Left ventricle myocardium inferior (tissue), 1 donor: ENCODE measurements around the gene PTEN. TPM values are rescaled to one million over a fixed set of nuclear protein-coding genes. Genes with fewer than 3 reads are reported as not detected.

ENCODE experiments used
- DNase-seq: peaks from one replicate; pipeline ENCODE4 v3.0.0-alpha.2; 2020
- H3K27ac ChIP-seq: fragments of 200-600 bp; replicated peaks from 2 replicates; pipeline ENCODE4 v1.8.0; 2021
- H3K27me3 ChIP-seq: fragments of 200-600 bp; 2 replicates; pipeline ENCODE4 v1.8.0; 2021; ENCODE audit warnings: low read depth
- H3K36me3 ChIP-seq: fragments of 200-600 bp; 2 replicates; pipeline ENCODE4 v1.8.0; 2021
- H3K4me1 ChIP-seq: fragments of 200-600 bp; 2 replicates; pipeline ENCODE4 v1.8.0; 2021
- H3K4me3 ChIP-seq: fragments of 200-600 bp; 2 replicates; pipeline ENCODE4 v1.8.0; 2021; ENCODE audit warnings: mild to moderate bottlenecking, moderate library complexity
- H3K9me3 ChIP-seq: fragments of 200-600 bp; replicated peaks from 2 replicates; pipeline ENCODE4 v1.8.0; 2021
- intact Hi-C: fragments of 100-400 bp; cut with micrococcal nuclease; formaldehyde crosslinking; loops from one replicate; pipeline ENCODE4 v1.11.0; 2022
- total RNA-seq: library from RNA; stranded (reverse); fragmentation: NEBNext Ultra II Directional; extraction: Animal tissue kit (Norgen Biotek cat#: 25700); gene quantifications from one replicate; pipeline ENCODE4 v1.2.1, GENCODE V29; 2021
- TF ChIP-seq, protein P1 (sequence below): fragments of 200-600 bp; IDR thresholded peaks from 2 replicates; pipeline ENCODE4 v1.8.0; 2021; ENCODE audit warnings: antibody characterized with exemption, mild to moderate bottlenecking, borderline replicate concordance
- donor health status: DM: no; HTN: yes; CAD: no; lungs with severe emphysema.

Gene PTEN
- total RNA-seq, 1 donor from 2014 or later: 49.9 TPM

DNA sequence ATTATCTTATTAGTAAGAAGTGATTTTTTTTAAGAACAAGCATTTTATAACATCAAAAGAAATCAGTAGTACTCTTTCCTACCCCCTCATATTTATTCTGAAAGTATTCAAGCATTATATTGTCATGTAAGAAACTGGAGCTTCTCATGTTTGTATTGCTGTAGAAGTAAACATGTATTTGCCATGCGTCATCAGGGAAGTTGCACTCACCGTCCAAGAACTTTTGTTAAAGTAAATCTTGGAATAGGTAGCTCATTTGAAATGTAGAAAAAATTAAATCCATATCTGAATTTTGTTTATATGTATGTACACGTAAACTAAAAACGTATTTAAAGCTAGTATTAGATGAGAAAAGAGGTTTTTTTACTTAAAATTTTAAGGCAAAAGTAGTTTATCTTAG lies 96.8 kb downstream of the PTEN start:
- no peak for DNase-seq
- H3K27me3 ChIP-seq: no peaks in the 10 kb centered on the region
- intact Hi-C loops: no loop called here
- no peak overlapping the region for H3K4me3 ChIP-seq
- peaks cover 48% of the 10 kb centered on the region for H3K36me3 ChIP-seq
- TF ChIP-seq, protein P1, sequence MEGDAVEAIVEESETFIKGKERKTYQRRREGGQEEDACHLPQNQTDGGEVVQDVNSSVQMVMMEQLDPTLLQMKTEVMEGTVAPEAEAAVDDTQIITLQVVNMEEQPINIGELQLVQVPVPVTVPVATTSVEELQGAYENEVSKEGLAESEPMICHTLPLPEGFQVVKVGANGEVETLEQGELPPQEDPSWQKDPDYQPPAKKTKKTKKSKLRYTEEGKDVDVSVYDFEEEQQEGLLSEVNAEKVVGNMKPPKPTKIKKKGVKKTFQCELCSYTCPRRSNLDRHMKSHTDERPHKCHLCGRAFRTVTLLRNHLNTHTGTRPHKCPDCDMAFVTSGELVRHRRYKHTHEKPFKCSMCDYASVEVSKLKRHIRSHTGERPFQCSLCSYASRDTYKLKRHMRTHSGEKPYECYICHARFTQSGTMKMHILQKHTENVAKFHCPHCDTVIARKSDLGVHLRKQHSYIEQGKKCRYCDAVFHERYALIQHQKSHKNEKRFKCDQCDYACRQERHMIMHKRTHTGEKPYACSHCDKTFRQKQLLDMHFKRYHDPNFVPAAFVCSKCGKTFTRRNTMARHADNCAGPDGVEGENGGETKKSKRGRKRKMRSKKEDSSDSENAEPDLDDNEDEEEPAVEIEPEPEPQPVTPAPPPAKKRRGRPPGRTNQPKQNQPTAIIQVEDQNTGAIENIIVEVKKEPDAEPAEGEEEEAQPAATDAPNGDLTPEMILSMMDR: no peak
- H3K9me3 ChIP-seq: no peaks in the 10 kb centered on the region
- H3K27ac ChIP-seq: no peak overlapping the region
- H3K4me1 ChIP-seq: peaks cover 26% of the 10 kb centered on the region

DNA sequence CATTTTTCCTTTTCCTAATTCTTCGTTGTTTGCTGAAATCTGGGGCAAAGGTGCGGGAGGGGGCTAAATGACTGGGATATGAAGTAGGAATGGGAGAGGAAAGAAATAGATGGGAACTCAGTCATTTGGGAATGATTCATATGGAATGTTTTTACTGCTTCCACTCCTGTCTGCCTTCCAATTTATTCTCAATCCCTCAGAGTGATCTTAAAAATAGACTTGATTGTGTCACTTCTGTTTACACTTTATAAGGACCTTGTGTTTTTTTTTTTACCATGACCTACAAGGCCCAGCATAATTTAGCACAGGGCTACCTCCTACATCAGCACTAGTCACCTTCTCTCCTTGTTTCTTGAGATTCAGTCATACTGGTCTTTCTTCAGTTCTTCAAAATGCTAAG lies 97.9 kb downstream of the PTEN start:
- Histone ChIP-seq H3K36me3 (peaks cover 45% of the 10 kb centered on the region), H3K27me3 (no peaks in the 10 kb centered on the region), H3K4me1 (peaks cover 19% of the 10 kb centered on the region), H3K9me3 (no peaks in the 10 kb centered on the region), H3K27ac (peak overlapping the region; percentile 39), H3K4me3 (no peak overlapping the region)
- no peak for DNase-seq
- intact Hi-C loops: no loop called here
- TF ChIP-seq, protein P1: no peak

DNA sequence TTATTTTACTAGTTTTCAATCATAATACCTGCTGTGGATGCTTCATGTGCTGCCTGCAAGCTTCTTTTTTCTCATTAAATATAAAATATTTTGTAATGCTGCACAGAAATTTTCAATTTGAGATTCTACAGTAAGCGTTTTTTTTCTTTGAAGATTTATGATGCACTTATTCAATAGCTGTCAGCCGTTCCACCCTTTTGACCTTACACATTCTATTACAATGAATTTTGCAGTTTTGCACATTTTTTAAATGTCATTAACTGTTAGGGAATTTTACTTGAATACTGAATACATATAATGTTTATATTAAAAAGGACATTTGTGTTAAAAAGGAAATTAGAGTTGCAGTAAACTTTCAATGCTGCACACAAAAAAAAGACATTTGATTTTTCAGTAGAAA lies 103.0 kb downstream of the PTEN start:
- no peak for DNase-seq
- H3K4me1 ChIP-seq: peaks cover 12% of the 10 kb centered on the region
- peaks cover 24% of the 10 kb centered on the region for H3K36me3 ChIP-seq
- TF ChIP-seq, protein P1: no peak
- no peaks in the 10 kb centered on the region for H3K27me3 ChIP-seq
- H3K9me3 ChIP-seq: no peaks in the 10 kb centered on the region
- no peak overlapping the region for H3K4me3 ChIP-seq
- no peak overlapping the region for H3K27ac ChIP-seq
- intact Hi-C loops: no loop called here

DNA sequence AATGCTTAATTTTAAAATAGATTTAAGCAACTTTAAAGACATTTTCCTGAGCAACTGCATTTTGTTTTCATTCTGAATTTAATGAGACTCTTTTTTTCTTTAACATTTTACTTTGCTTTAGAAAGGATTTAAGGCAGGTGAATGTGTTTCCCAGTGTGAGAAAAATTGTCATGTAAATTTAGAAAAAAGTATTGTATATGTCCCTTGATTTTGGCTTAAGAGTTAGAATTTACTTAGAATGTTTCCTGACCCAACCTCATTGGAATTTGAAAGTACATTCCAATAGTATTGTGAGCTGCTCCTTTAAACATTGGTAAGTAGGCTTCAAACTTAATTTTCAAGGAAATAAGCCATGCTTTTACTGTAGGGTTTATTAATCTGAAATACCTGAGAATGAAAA lies 110.2 kb downstream of the PTEN start:
- Histone ChIP-seq H3K4me1 (peaks cover 9% of the 10 kb centered on the region), H3K9me3 (no peaks in the 10 kb centered on the region), H3K36me3 (no peaks in the 10 kb centered on the region), H3K27ac (no peak overlapping the region), H3K4me3 (no peak overlapping the region), H3K27me3 (no peaks in the 10 kb centered on the region)
- TF ChIP-seq, protein P1: no peak
- intact Hi-C loops: no loop called here
- DNase-seq: no peak

DNA sequence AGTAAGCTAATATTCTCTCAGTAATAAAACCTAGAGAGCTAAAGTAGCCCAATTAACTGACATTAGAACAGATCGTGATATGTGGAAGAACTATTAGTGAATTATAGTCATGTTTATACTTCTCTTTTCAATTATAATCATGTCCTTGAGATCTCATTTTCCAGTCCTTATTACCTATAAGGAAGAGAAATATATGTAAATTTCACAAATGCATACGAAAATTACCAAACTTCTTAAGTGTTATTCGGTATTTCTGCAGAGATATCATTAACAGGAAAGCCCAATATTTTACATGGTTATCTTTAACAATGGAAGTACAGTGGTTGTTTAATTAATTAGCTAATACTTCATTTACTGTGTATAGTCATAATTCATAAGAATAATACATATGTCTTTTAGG lies 110.7 kb downstream of the PTEN start:
- Histone ChIP-seq H3K9me3 (no peaks in the 10 kb centered on the region), H3K27me3 (no peaks in the 10 kb centered on the region), H3K4me1 (peaks cover 9% of the 10 kb centered on the region), H3K36me3 (no peaks in the 10 kb centered on the region), H3K27ac (no peak overlapping the region), H3K4me3 (no peak overlapping the region)
- TF ChIP-seq, protein P1: no peak
- intact Hi-C loops: no loop called here
- no peak for DNase-seq

DNA sequence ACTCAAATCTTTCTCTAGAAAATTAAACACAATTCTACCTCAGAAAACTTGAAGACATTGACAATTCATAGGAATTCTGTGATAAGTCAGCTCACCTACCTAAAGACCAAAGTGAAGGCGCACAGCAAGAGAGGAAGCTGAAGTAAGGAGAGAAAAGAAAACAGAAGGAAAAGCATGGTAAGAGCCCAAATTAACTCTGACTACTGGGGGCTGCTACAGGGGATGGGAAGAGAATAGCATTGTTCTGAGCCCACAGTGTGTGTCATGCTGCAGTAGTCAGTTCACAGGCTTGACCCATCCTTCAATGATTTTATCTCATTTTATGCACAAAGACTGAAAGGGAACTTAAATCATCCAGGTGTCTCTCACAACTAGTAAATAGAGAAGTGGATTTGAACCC lies 111.3 kb downstream of the PTEN start:
- no peaks in the 10 kb centered on the region for H3K9me3 ChIP-seq
- TF ChIP-seq, protein P1: no peak
- no peak overlapping the region for H3K27ac ChIP-seq
- no peaks in the 10 kb centered on the region for H3K27me3 ChIP-seq
- H3K36me3 ChIP-seq: no peaks in the 10 kb centered on the region
- no peak for DNase-seq
- no peak overlapping the region for H3K4me3 ChIP-seq
- intact Hi-C loops: no loop called here
- peaks cover 9% of the 10 kb centered on the region for H3K4me1 ChIP-seq
